Measurements from ENCODE around the gene PTK7.
A peak's percentile ranks its signal among the peaks of the same experiment; 100 is the strongest.

Gene PTK7

GRCh38 chr6:43146709-43147688 lies 70.9 kb downstream of the PTK7 start:
- peak; percentile 2 for DNase-seq (ENCODE audit: insufficient read length, low spot score)
- FAIRE-seq = no peak
- TF ChIP-seq CTCF (IDR thresholded peaks at IDR 0.05; ENCODE audit: insufficient read depth, missing control alignments) = no peak

GRCh38 chr6:43147691-43148477 lies 71.8 kb downstream of the PTK7 start:
- no peak for TF ChIP-seq CTCF (IDR thresholded peaks at IDR 0.05; ENCODE audit: insufficient read depth, missing control alignments)
- no peak for DNase-seq (ENCODE audit: insufficient read length, low spot score)
- no peak for FAIRE-seq

GRCh38 chr6:43149265-43149664 lies 73.2 kb downstream of the PTK7 start:
- TF ChIP-seq CTCF (IDR thresholded peaks at IDR 0.05; ENCODE audit: insufficient read depth, missing control alignments) = no peak
- DNase-seq (ENCODE audit: insufficient read length, low spot score) = no peak
- no peak for FAIRE-seq

- FAIRE-seq (no peak), DNase-seq (ENCODE audit: insufficient read length, low spot score) (no peak)
- TF ChIP-seq CTCF (IDR thresholded peaks at IDR 0.05; ENCODE audit: insufficient read depth, missing control alignments) = no peak
Measured at GRCh38 chr6:43150051-43150751, 74.1 kb downstream of the PTK7 start.

- FAIRE-seq (no peak), DNase-seq (ENCODE audit: insufficient read length, low spot score) (no peak)
- TF ChIP-seq CTCF (IDR thresholded peaks at IDR 0.05; ENCODE audit: insufficient read depth, missing control alignments) = no peak
Measured at GRCh38 chr6:43159599-43159998, 83.5 kb downstream of the PTK7 start.

GRCh38 chr6:43163899-43164298 lies 87.8 kb downstream of the PTK7 start:
- TF ChIP-seq CTCF (IDR thresholded peaks at IDR 0.05; ENCODE audit: insufficient read depth, missing control alignments) = no peak
- DNase-seq (ENCODE audit: insufficient read length, low spot score) (no peak), FAIRE-seq (no peak)
